HCT116 (cell line): ENCODE measurements around the gene DNAH10. TPM values are rescaled to one million over a fixed set of nuclear protein-coding genes. Genes with fewer than 3 reads are reported as not detected.

Experiments used
- ATAC-seq: fragments of 200-7000 bp; cut with Tn5 transposase; 2 replicates; pipeline ENCODE4 v1.9.1; 2020; ENCODE audit warnings: mild to moderate bottlenecking, moderate library complexity
- BruUV-seq: library from RNA; stranded (reverse); fragments of 400-500 nt; replicated peaks from 2 replicates; lab custom pipeline; 2021; lab: Mats Ljungman, UMichigan
- CTCF ChIA-PET: fragments of 300-600 bp; sonication (Branson Sonifier 250); formaldehyde crosslinking; loops from one replicate; lab custom pipeline; 2021; ENCODE audit warnings: antibody characterized with exemption; lab: Charles Lee
- POLR2A ChIA-PET: fragments of 300-600, 350-600 bp; sonication (Branson Sonifier 250); formaldehyde crosslinking; loops from one replicate; lab custom pipeline; 2021; ENCODE audit warnings: antibody characterized with exemption; lab: Charles Lee
- RAD21 ChIA-PET, 2 experiments: fragments of 300-600 bp; sonication (Branson Sonifier 250); formaldehyde crosslinking; loops; one replicate each; lab custom pipeline; 2023; ENCODE audit warnings: low total read pairs in 2 of 2; ENCODE audit not compliant: uncharacterized antibody in 2 of 2, unreplicated experiment in 2 of 2, low non-redundant PET in 1 of 2; lab: Charles Lee
- DNase-seq: peaks from one replicate; pipeline ENCODE4 v3.0.0-alpha.2; 2010; ENCODE audit warnings: low read depth, low spot score
- H2AFZ ChIP-seq: fragments of 200-600 bp; shearing (Covaris generic), sonication (generic); 2 replicates; pipeline ENCODE4 v1.6.1; 2017; ENCODE audit warnings: low read depth, mixed run types, mixed read lengths, antibody characterized with exemption, low read length; ENCODE audit not compliant: poor library complexity, severe bottlenecking
- H3K27ac ChIP-seq: 2 replicates; pipeline ENCODE4 v1.5.1; 2012; ENCODE audit warnings: low read depth, low read length
- H3K27me3 ChIP-seq: fragments of 200-600 bp; sonication (generic); 2 replicates; pipeline ENCODE4 v1.6.1; 2016; ENCODE audit warnings: mixed run types, low read length, mixed read lengths; ENCODE audit not compliant: insufficient read depth
- H3K36me3 ChIP-seq, 2 experiments: fragments of 200-500 bp in 1 of 2; fragments of 200-600 bp in 1 of 2; sonication (Bioruptor generic) in 1 of 2; sonication (generic) in 1 of 2; 2 replicates each; pipeline versions ENCODE4 v1.5.1 to v1.6.1; 2014 to 2016; ENCODE audit warnings: low read length in 2 of 2, inconsistent platforms in 1 of 2, mixed read lengths in 1 of 2, mixed run types in 1 of 2; ENCODE audit not compliant: insufficient read depth in 2 of 2, control insufficient read depth in 1 of 2
- H3K4me1 ChIP-seq, 2 experiments: fragments of 200-600 bp in 1 of 2; sonication (generic) in 1 of 2; 2 replicates each; pipeline versions ENCODE4 v1.5.1 to v1.6.1; 2012 to 2017; ENCODE audit warnings: low read length in 2 of 2, inconsistent platforms in 1 of 2, mild to moderate bottlenecking in 1 of 2, mixed read lengths in 1 of 2, mixed run types in 1 of 2, moderate library complexity in 1 of 2; ENCODE audit not compliant: insufficient read depth in 2 of 2, control insufficient read depth in 1 of 2
- H3K4me2 ChIP-seq: fragments of 200-600 bp; sonication (generic); 2 replicates; pipeline ENCODE4 v1.6.1; 2017; ENCODE audit warnings: mixed run types, low read length, mixed read lengths
- H3K4me3 ChIP-seq, 2 experiments: fragments of 200-600 bp in 1 of 2; sonication (generic) in 1 of 2; replicated peaks in 1 of 2; 2 replicates each; pipeline ENCODE4 v1.5.1; 2011 to 2016; ENCODE audit warnings: low read length in 2 of 2, control low read depth in 1 of 2, low read depth in 1 of 2, mild to moderate bottlenecking in 1 of 2, mixed read lengths in 1 of 2, mixed run types in 1 of 2
- H3K79me2 ChIP-seq: fragments of 200-600 bp; sonication (generic); 2 replicates; pipeline ENCODE4 v1.6.1; 2017; ENCODE audit warnings: mild to moderate bottlenecking, mixed run types, low read length, moderate library complexity, mixed read lengths; ENCODE audit not compliant: insufficient read depth
- H3K9ac ChIP-seq: fragments of 200-600 bp; sonication (generic); 2 replicates; pipeline ENCODE4 v1.6.1; 2016; ENCODE audit warnings: low read length, mixed read lengths
- H3K9me2 ChIP-seq: fragments of 200-600 bp; sonication (generic), shearing (Covaris generic); 2 replicates; pipeline ENCODE4 v1.6.1; 2017; ENCODE audit warnings: mixed run types, mild to moderate bottlenecking, moderate library complexity; ENCODE audit not compliant: insufficient read depth
- H3K9me3 ChIP-seq, 2 experiments: fragments of 200-500 bp in 1 of 2; fragments of 200-600 bp in 1 of 2; sonication (Bioruptor generic) in 1 of 2; sonication (generic) in 1 of 2; 2 replicates each; pipeline ENCODE4 v1.6.1; 2014 to 2017; ENCODE audit warnings: low read length in 2 of 2, mixed read lengths in 2 of 2, inconsistent platforms in 1 of 2, low read depth in 1 of 2, mild to moderate bottlenecking in 1 of 2, mixed run types in 1 of 2, moderate library complexity in 1 of 2; ENCODE audit not compliant: control insufficient read depth in 1 of 2, insufficient read depth in 1 of 2
- H4K20me1 ChIP-seq: fragments of 200-600 bp; sonication (generic), shearing (Covaris generic); 2 replicates; pipeline ENCODE4 v1.6.1; 2017; ENCODE audit warnings: mixed run types, mild to moderate bottlenecking, moderate library complexity; ENCODE audit not compliant: insufficient read depth
- CBX3 ChIP-seq: IDR thresholded peaks from 2 replicates; pipeline ENCODE4 v1.6.1; 2012; ENCODE audit warnings: low read depth
- CTCF ChIP-seq, 3 experiments: fragments of 200-600 bp in 1 of 3; sonication (generic) in 1 of 3; IDR thresholded peaks in 2 of 3; conservative IDR thresholded peaks in 1 of 3; 2 replicates each; pipeline ENCODE4 v1.5.1; 2012 to 2017; ENCODE audit warnings: low read depth in 2 of 3, low read length in 2 of 3, antibody characterized with exemption in 1 of 3, borderline replicate concordance in 1 of 3, control low read depth in 1 of 3, mild to moderate bottlenecking in 1 of 3, mixed read lengths in 1 of 3, mixed run types in 1 of 3, moderate library complexity in 1 of 3; ENCODE audit not compliant: insufficient read depth in 1 of 3
- EGR1 ChIP-seq: IDR thresholded peaks from 2 replicates; pipeline ENCODE4 v1.6.1; 2012; ENCODE audit warnings: low read depth
- EZH2phosphoT487 ChIP-seq: fragments of 200-600 bp; IDR thresholded peaks from 2 replicates; pipeline ENCODE4 v1.6.1; 2018; ENCODE audit warnings: antibody characterized with exemption, borderline replicate concordance
- JUND ChIP-seq: IDR thresholded peaks from 2 replicates; pipeline ENCODE4 v1.6.1; 2012
- POLR2AphosphoS5 ChIP-seq: IDR thresholded peaks from 2 replicates; pipeline ENCODE4 v1.6.1; 2011; ENCODE audit warnings: mild to moderate bottlenecking, low read depth, low read length, moderate library complexity
- RAD21 ChIP-seq: IDR thresholded peaks from 2 replicates; pipeline ENCODE4 v1.6.1; 2012; ENCODE audit warnings: low read depth, mild to moderate bottlenecking
- SIN3A ChIP-seq: IDR thresholded peaks from 2 replicates; pipeline ENCODE4 v1.6.1; 2012; ENCODE audit warnings: low read depth
- SRF ChIP-seq: IDR thresholded peaks from 2 replicates; pipeline ENCODE4 v1.6.1; 2012; ENCODE audit warnings: low read depth
- TCF7L2 ChIP-seq: IDR thresholded peaks from 2 replicates; pipeline ENCODE4 v1.7.0; 2011; ENCODE audit warnings: borderline replicate concordance, inconsistent platforms; ENCODE audit not compliant: insufficient read depth, insufficient read length; ENCODE audit errors: extremely low read depth
- YY1 ChIP-seq: IDR thresholded peaks from 2 replicates; pipeline ENCODE4 v1.6.1; 2011; ENCODE audit warnings: low read length, low read depth, moderate library complexity, mild to moderate bottlenecking; ENCODE audit not compliant: insufficient replicate concordance; ENCODE audit errors: extremely low read depth
- ZBTB33 ChIP-seq: IDR thresholded peaks from 2 replicates; pipeline ENCODE4 v1.6.1; 2011; ENCODE audit warnings: mild to moderate bottlenecking, low read length, moderate library complexity; ENCODE audit not compliant: insufficient replicate concordance; ENCODE audit errors: extremely low read depth
- ZNF274 ChIP-seq: fragments of 200-500 bp; sonication (Bioruptor generic); IDR thresholded peaks from 2 replicates; pipeline ENCODE4 v1.6.1; 2014; ENCODE audit warnings: mild to moderate bottlenecking, low read depth, low read length, inconsistent platforms
- intact Hi-C: fragments of 100-400 bp; cut with micrococcal nuclease; formaldehyde crosslinking; loops from 2 replicates; pipeline ENCODE4 v1.10.0; 2022
- total RNA-seq: library from RNA; stranded (reverse); gene quantifications from one replicate; pipeline ENCODE4 v1.2.1, GENCODE V29; 2021; ENCODE audit not compliant: unreplicated experiment
- TF ChIP-seq, protein P1 (sequence below): IDR thresholded peaks from 2 replicates; pipeline ENCODE4 v1.6.1; 2012
- TF ChIP-seq, protein P2 (sequence below): IDR thresholded peaks from 2 replicates; pipeline ENCODE4 v1.6.1; 2012

Gene DNAH10
- total RNA-seq, 1 experiment from 2014 or later: 1.3 TPM

- TF ChIP-seq EGR1 (no peak), EZH2phosphoT487 (no peak), SRF (no peak), POLR2AphosphoS5 (no peak), RAD21 (no peak)
- TF ChIP-seq, protein P1, sequence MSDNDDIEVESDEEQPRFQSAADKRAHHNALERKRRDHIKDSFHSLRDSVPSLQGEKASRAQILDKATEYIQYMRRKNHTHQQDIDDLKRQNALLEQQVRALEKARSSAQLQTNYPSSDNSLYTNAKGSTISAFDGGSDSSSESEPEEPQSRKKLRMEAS: no peak
- TF ChIP-seq, all 23 proteins: peak for 0
Observed at GRCh38 chr12:123894823-123895345, 132.8 kb downstream of the DNAH10 start (continued).

GRCh38 chr12:123895451-123895850 is 133.3 kb downstream of the DNAH10 start:
- POLR2A ChIA-PET: no interaction called here
- Histone ChIP-seq H3K79me2 (no peaks in the 10 kb centered on the region), H3K4me2 (no peak overlapping the region), H3K9me3 (no peaks in the 10 kb centered on the region), H3K27ac (no peak overlapping the region), H4K20me1 (no peaks in the 10 kb centered on the region), H3K4me1 (peaks cover 22 to 29% of the 10 kb centered on the region in 2 experiments), H3K9ac (no peak overlapping the region), H3K9me2 (no peaks in the 10 kb centered on the region), H3K4me3 (no peak overlapping the region), H3K27me3 (no peaks in the 10 kb centered on the region), H3K36me3 (no peaks in the 10 kb centered on the region), H2AFZ (no peak overlapping the region)
- CTCF ChIA-PET: interaction anchor here (1.1 kb wide), 1 partner anchor 10 kb away, joined by 4 read pairs; no protein-coding TSS in a partner anchor
- ATAC-seq: no peak
- intact Hi-C loops: no loop called here
- RAD21 ChIA-PET: no interaction called here
- no TSS peak for BruUV-seq
- DNase-seq: no peak
- TF ChIP-seq CTCF (IDR thresholded peaks at IDR 0.05 in 2 of 3, conservative IDR thresholded peaks at IDR 0.05 in 1 of 3; ENCODE audit: borderline replicate concordance in 1 of 3, insufficient read depth in 1 of 3, low read depth in 2 of 3, low read length in 2 of 3): no peak
- TF ChIP-seq SIN3A: no peak
- TF ChIP-seq, protein P1: no peak
- no peak for TF ChIP-seq ZBTB33
- TF ChIP-seq ZNF274: no peak
- TF ChIP-seq, protein P2, sequence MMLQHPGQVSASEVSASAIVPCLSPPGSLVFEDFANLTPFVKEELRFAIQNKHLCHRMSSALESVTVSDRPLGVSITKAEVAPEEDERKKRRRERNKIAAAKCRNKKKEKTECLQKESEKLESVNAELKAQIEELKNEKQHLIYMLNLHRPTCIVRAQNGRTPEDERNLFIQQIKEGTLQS: no peak
- no peak for TF ChIP-seq POLR2AphosphoS5
- TF ChIP-seq CBX3: no peak
- no peak for TF ChIP-seq YY1
- TF ChIP-seq JUND: no peak
- TF ChIP-seq TCF7L2: no peak
